Heart left ventricle (tissue), 16 donors: ENCODE data around the gene SORCS2. TPM values are rescaled to one million over a fixed set of nuclear protein-coding genes. Genes with fewer than 3 reads are reported as not detected.

Experiments used
- ATAC-seq, 4 donors: fragments of 200-7000 bp; cut with Tn5 transposase; one replicate each; pipeline ENCODE4 v1.9.1; 2020 to 2022; ENCODE audit warnings: moderate library complexity in 4 of 4, mild to moderate bottlenecking in 3 of 4, moderate number of reproducible peaks in 1 of 4
- DNase-seq, 5 donors: peaks; one replicate each; pipeline ENCODE4 v3.0.0-alpha.2; 2020
- H3K27ac ChIP-seq, 12 donors: fragments of 200-600 bp; sonication (generic) in 4 of 12; one replicate each; pipeline versions ENCODE4 v1.5.0 to v1.8.0; 2016 to 2022; ENCODE audit warnings: mild to moderate bottlenecking in 2 of 12
- H3K27me3 ChIP-seq, 9 donors: fragments of 200-600 bp; sonication (generic) in 2 of 9; one replicate each; pipeline versions ENCODE4 v1.5.1 to v1.8.0; 2016 to 2022; ENCODE audit warnings: mild to moderate bottlenecking in 3 of 9
- H3K36me3 ChIP-seq, 9 donors: fragments of 200-600 bp; sonication (generic) in 2 of 9; one replicate each; pipeline versions ENCODE4 v1.5.0 to v1.8.0; 2018 to 2022; ENCODE audit warnings: mild to moderate bottlenecking in 2 of 9
- H3K4me1 ChIP-seq, 12 donors: fragments of 200-600 bp; sonication (generic) in 4 of 12; one replicate each; pipeline versions ENCODE4 v1.5.0 to v1.8.0; 2016 to 2022; ENCODE audit warnings: mild to moderate bottlenecking in 3 of 12
- H3K4me3 ChIP-seq, 12 donors: fragments of 200-600 bp; sonication (generic) in 4 of 12; one replicate each; pipeline versions ENCODE4 v1.5.0 to v1.8.0; 2017 to 2022; ENCODE audit warnings: mild to moderate bottlenecking in 9 of 12, moderate library complexity in 4 of 12
- H3K9me3 ChIP-seq, 12 donors: fragments of 200-600 bp; sonication (generic) in 4 of 12; one replicate each; pipeline versions ENCODE4 v1.5.0 to v1.8.0; 2016 to 2022; ENCODE audit warnings: mild to moderate bottlenecking in 1 of 12
- CTCF ChIP-seq, 12 donors: fragments of 200-600 bp; sonication (generic) in 4 of 12; IDR thresholded peaks; one replicate each; pipeline versions ENCODE4 v1.5.0 to v1.8.0; 2018 to 2022; ENCODE audit warnings: antibody characterized with exemption in 12 of 12, mild to moderate bottlenecking in 5 of 12
- POLR2A ChIP-seq, 2 donors: fragments of 450-650 bp; IDR thresholded peaks; one replicate each; pipeline ENCODE4 v1.6.1; 2017; ENCODE audit warnings: antibody characterized with exemption in 2 of 2, mild to moderate bottlenecking in 2 of 2, moderate library complexity in 2 of 2
- WGBS, 4 donors: extraction: QIAGEN DNeasy Blood & Tissue Kit in 2 of 4; methylation state at CpG; one replicate each; pipeline versions ENCODE4 v1.1.5 to v1.1.7; 2013 to 2018; 5-methylcytosine and 5-hydroxymethylcytosine counted together
- intact Hi-C, 10 donors: fragments of 100-400 bp; cut with DNase I; formaldehyde crosslinking; loops; one replicate each; pipeline versions ENCODE4 v1.11.1 to v1.14.2; 2022
- polyA plus RNA-seq, 2 donors: library from polyadenylated mRNA; stranded (reverse); fragments of 200-250 nt; gene quantifications; one replicate each; pipeline ENCODE4 v1.2.3, GENCODE V29; 2013
- total RNA-seq, 9 donors: library from RNA; depleted of rRNA in 2 of 9; stranded (reverse); fragments of >200 nt in 2 of 9; fragmentation: NEBNext Ultra II Directional in 3 of 9; extraction: Animal tissue kit (Norgen Biotek cat#: 25700) in 3 of 9; gene quantifications; one replicate each; pipeline versions ENCODE4 v1.1.0 to v1.2.4, GENCODE V29; 2016 to 2023
- donor health status: ischemic (EF 13 %, LVEDD 7.1; RV severe dilation, severe dysfunction).
- donor health status: healthy with polysubstance abuse.
- donor health status: DM: no; HTN: yes; CAD: no.
- donor health status: DM: no; HTN: no; CAD: no.
- donor health status: ischemic (EF 25% LVEDD 6.9; RV normal size, moderate dysfunction).
- donor health status: ischemic (EF 25% LVEDD 5.7; RV mildly dilated, moderate dysfunction).
- donor health status: healthy.
- donor health status: DM: yes; HTN: yes; CAD: no.
- donor health status: ischemic (EF 35%, LVEDD 5.7; RV mildly dilated, moderate dysfunction).
- donor health status: nonischemic (EF 11% LVEDD 7.7; RV severe dilation, severe dysfunction).
- donor health status: DM: yes; HTN: yes; CAD: no.
- donor health status: PGD.
- donor health status: ischemic (EF 29% LVEDD 5.4; RV normal size, mild dysfunction).
- donor health status: nonischemic (EF 23%, LVEDD 6.1; RV moderate dilation, normal function).

Gene SORCS2
- total and polyA plus RNA-seq, 11 donors = 0.28 to 5.5 (median 2.4) TPM

GRCh38 chr4:7414046-7414445 is 221.7 kb downstream of the SORCS2 start:
- TF ChIP-seq POLR2A (IDR thresholded peaks at IDR 0.05) (no peak), CTCF (IDR thresholded peaks at IDR 0.05) (no peak)
- Histone ChIP-seq H3K27ac (no peak overlapping the region), H3K4me3 (no peak overlapping the region), H3K9me3 (peaks cover 0 to 12% (median under 1%) of the 10 kb centered on the region in 12 donors), H3K27me3 (no peaks in the 10 kb centered on the region), H3K36me3 (no peaks in the 10 kb centered on the region), H3K4me1 (no peaks in the 10 kb centered on the region)
- ATAC-seq (no peak), DNase-seq (peak in 1 of 5 donors; percentile 35)
- WGBS, 4 donors = 77 to 86% (median 83%) methylated on average over 9 of the region's 9 CpGs
- intact Hi-C loops = no loop called here

- H3K4me1 ChIP-seq = no peaks in the 10 kb centered on the region
- no peak for ATAC-seq
- no peaks in the 10 kb centered on the region for H3K36me3 ChIP-seq
- 56 to 62% (median 59%) methylated on average over 12 of the region's 12 CpGs for WGBS, 4 donors
- TF ChIP-seq POLR2A (IDR thresholded peaks at IDR 0.05) (no peak), CTCF (IDR thresholded peaks at IDR 0.05) (no peak)
- peak in 1 of 5 donors; percentile 2 for DNase-seq
- no peak overlapping the region for H3K4me3 ChIP-seq
- intact Hi-C loops = no loop called here
- H3K27me3 ChIP-seq = no peaks in the 10 kb centered on the region
- no peak overlapping the region for H3K27ac ChIP-seq
- H3K9me3 ChIP-seq = peaks cover 0 to 7% (median 0%) of the 10 kb centered on the region in 12 donors
Measured at GRCh38 chr4:7414736-7415510, 222.6 kb downstream of the SORCS2 start.

- peak in 1 of 5 donors; percentile 33 for DNase-seq
- no peak for TF ChIP-seq POLR2A (IDR thresholded peaks at IDR 0.05)
- TF ChIP-seq CTCF (IDR thresholded peaks at IDR 0.05) = no peak
- H3K4me1 ChIP-seq = no peaks in the 10 kb centered on the region
- WGBS, 4 donors = 85 to 89% (median 86%) methylated on average over 15 to 16 of the region's 16 CpGs
- H3K9me3 ChIP-seq = peaks cover 0 to 7% (median 0%) of the 10 kb centered on the region in 12 donors
- no peaks in the 10 kb centered on the region for H3K27me3 ChIP-seq
- H3K27ac ChIP-seq = no peak overlapping the region
- intact Hi-C loops = no loop called here
- no peak overlapping the region for H3K4me3 ChIP-seq
- H3K36me3 ChIP-seq = no peaks in the 10 kb centered on the region
- no peak for ATAC-seq
Measured at GRCh38 chr4:7415927-7416686, 223.8 kb downstream of the SORCS2 start.

- Histone ChIP-seq H3K4me3 (no peak overlapping the region), H3K9me3 (peaks cover 0 to 7% (median 0%) of the 10 kb centered on the region in 12 donors), H3K27ac (no peak overlapping the region), H3K27me3 (no peaks in the 10 kb centered on the region), H3K4me1 (no peaks in the 10 kb centered on the region), H3K36me3 (no peaks in the 10 kb centered on the region)
- DNase-seq (peak in 1 of 5 donors; percentile 13), ATAC-seq (no peak)
- WGBS, 4 donors = 87 to 90% (median 88%) methylated on average over 14 of the region's 14 CpGs
- intact Hi-C loops = no loop called here
- TF ChIP-seq CTCF (IDR thresholded peaks at IDR 0.05) = no peak
- TF ChIP-seq POLR2A (IDR thresholded peaks at IDR 0.05) = no peak
Measured at GRCh38 chr4:7416745-7417432, 224.6 kb downstream of the SORCS2 start.
